Activated CD4-positive, alpha-beta T cell treated with anti-CD3 and anti-CD28 coated beads, Interleukin-2, amount 50 U/mL, for 4 hours (primary cell): Measurements from ENCODE around the gene ARHGAP36.

ENCODE experiments used
- DNase-seq, 2 experiments: peaks; one replicate each; pipeline ENCODE4 v3.0.0-alpha.2; 2020

The ARHGAP36 gene

GRCh38 chrX:131072871-131073571, 14.9 kb downstream of the ARHGAP36 start:
- DNase-seq, result no peak

- no peak for DNase-seq
Observed at GRCh38 chrX:131073607-131074006, 15.5 kb downstream of the ARHGAP36 start.

- DNase-seq, result no peak
Observed at GRCh38 chrX:131081772-131082740, 23.9 kb downstream of the ARHGAP36 start.

GRCh38 chrX:131083510-131084142, 25.5 kb downstream of the ARHGAP36 start:
- no peak for DNase-seq

- DNase-seq, result no peak
Observed at GRCh38 chrX:131084145-131084544, 26.0 kb downstream of the ARHGAP36 start.

- DNase-seq, result no peak
Observed at GRCh38 chrX:131136776-131137175, 78.6 kb downstream of the ARHGAP36 start.

- DNase-seq, result no peak
Observed at GRCh38 chrX:131139072-131139471, 80.9 kb downstream of the ARHGAP36 start.
